ENCODE measurements around the gene PDK1.

Gene PDK1

GRCh38 chr2:172600557-172601008 is 44.7 kb downstream of the PDK1 start:
- DNase-seq, result no peak

GRCh38 chr2:172606285-172606684 is 50.4 kb downstream of the PDK1 start:
- DNase-seq, result no peak

- no peak for DNase-seq
Observed at GRCh38 chr2:172607379-172607928, 51.6 kb downstream of the PDK1 start.

- no peak for DNase-seq
Observed at GRCh38 chr2:172609488-172609887, 53.6 kb downstream of the PDK1 start.

GRCh38 chr2:172612051-172612450 is 56.2 kb downstream of the PDK1 start:
- no peak for DNase-seq

- no peak for DNase-seq
Observed at GRCh38 chr2:172613040-172613439, 57.1 kb downstream of the PDK1 start.

- no peak for DNase-seq
Observed at GRCh38 chr2:172613615-172614231, 57.8 kb downstream of the PDK1 start.

- no peak for DNase-seq
Observed at GRCh38 chr2:172614932-172615331, 59.0 kb downstream of the PDK1 start.

- no peak for DNase-seq
Observed at GRCh38 chr2:172615727-172616261, 59.9 kb downstream of the PDK1 start.

- no peak for DNase-seq
Observed at GRCh38 chr2:172617115-172617514, 61.2 kb downstream of the PDK1 start.

GRCh38 chr2:172623249-172623965 is 67.5 kb downstream of the PDK1 start:
- no peak for DNase-seq

GRCh38 chr2:172624996-172625395 is 69.1 kb downstream of the PDK1 start:
- no peak for DNase-seq

GRCh38 chr2:172627181-172627580 is 71.3 kb downstream of the PDK1 start:
- DNase-seq, result no peak

GRCh38 chr2:172628085-172628484 is 72.2 kb downstream of the PDK1 start:
- DNase-seq, result no peak

GRCh38 chr2:172629586-172629985 is 73.7 kb downstream of the PDK1 start:
- DNase-seq, result no peak

GRCh38 chr2:172630181-172630580 is 74.3 kb downstream of the PDK1 start:
- DNase-seq, result no peak

- no peak for DNase-seq
Observed at GRCh38 chr2:172634477-172634876, 78.6 kb downstream of the PDK1 start.

GRCh38 chr2:172635548-172635947 is 79.7 kb downstream of the PDK1 start:
- DNase-seq, result no peak

- DNase-seq, result no peak
Observed at GRCh38 chr2:172639256-172639655, 83.4 kb downstream of the PDK1 start.

GRCh38 chr2:172639823-172640222 is 83.9 kb downstream of the PDK1 start:
- DNase-seq, result no peak

- DNase-seq, result peak; percentile 58
Observed at GRCh38 chr2:172640389-172640788, 84.5 kb downstream of the PDK1 start.

GRCh38 chr2:172642301-172643020 is 86.6 kb downstream of the PDK1 start:
- DNase-seq, result no peak

GRCh38 chr2:172643142-172643541 is 87.3 kb downstream of the PDK1 start:
- no peak for DNase-seq
